NCI-H2227 treated with DMSO at 0.1 percent for 48 hours (cell line): ENCODE data around the gene BATF2.
"Not testable (repeated sequence)": the region's sequence is repeated elsewhere in the genome, so short reads cannot be mapped to it uniquely, and the experiment has no call there.

Experiments
- DNase-seq: peaks from one replicate; lab custom pipeline; 2025; lab: John Stamatoyannopoulos, UW

The BATF2 gene

GRCh38 chr11:65013888-65014725 lies 17.3 kb upstream of the BATF2 start, which contains the start of gene ARL2:
TSS of gene ARL2 (plus strand) at chr11:65014160. CDS start at chr11:65014208, 48 bp downstream.
- peak; percentile 84 for DNase-seq

GRCh38 chr11:65013130-65013887 lies 16.5 kb upstream of the BATF2 start:
- DNase-seq = peak; percentile 84

GRCh38 chr11:65008873-65009272 lies 12.1 kb upstream of the BATF2 start:
- DNase-seq = no peak

GRCh38 chr11:65008016-65008415 lies 11.2 kb upstream of the BATF2 start:
- DNase-seq = no peak

- DNase-seq = not testable (repeated sequence)
These were observed 7.2 kb upstream of the BATF2 start for GRCh38 chr11:65003968-65004367.

DNA sequence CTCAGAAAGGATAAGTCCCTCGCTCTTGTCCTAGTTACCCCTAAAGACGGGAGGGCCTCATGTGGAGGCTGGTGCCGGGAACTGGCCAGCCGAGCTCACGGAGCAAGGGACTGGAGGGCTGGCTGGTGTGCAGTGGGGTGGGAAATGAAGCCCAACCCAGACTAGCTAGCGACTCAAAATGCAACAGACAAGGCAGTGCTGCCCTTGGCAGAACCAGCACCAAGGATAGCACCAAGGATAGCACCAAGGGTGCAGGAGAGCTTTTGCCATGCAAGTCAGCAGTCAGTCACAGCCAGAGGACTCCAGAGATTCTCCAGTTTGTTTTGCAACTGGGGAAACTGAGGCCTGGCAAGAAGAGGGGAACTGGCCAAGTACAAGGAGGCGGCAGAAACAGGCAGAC lies 6.5 kb upstream of the BATF2 start:
- DNase-seq = no peak

GRCh38 chr11:65002706-65003105 lies 5.9 kb upstream of the BATF2 start:
- DNase-seq = no peak

GRCh38 chr11:64999478-64999877 lies 2.7 kb upstream of the BATF2 start:
- DNase-seq = no peak

DNA sequence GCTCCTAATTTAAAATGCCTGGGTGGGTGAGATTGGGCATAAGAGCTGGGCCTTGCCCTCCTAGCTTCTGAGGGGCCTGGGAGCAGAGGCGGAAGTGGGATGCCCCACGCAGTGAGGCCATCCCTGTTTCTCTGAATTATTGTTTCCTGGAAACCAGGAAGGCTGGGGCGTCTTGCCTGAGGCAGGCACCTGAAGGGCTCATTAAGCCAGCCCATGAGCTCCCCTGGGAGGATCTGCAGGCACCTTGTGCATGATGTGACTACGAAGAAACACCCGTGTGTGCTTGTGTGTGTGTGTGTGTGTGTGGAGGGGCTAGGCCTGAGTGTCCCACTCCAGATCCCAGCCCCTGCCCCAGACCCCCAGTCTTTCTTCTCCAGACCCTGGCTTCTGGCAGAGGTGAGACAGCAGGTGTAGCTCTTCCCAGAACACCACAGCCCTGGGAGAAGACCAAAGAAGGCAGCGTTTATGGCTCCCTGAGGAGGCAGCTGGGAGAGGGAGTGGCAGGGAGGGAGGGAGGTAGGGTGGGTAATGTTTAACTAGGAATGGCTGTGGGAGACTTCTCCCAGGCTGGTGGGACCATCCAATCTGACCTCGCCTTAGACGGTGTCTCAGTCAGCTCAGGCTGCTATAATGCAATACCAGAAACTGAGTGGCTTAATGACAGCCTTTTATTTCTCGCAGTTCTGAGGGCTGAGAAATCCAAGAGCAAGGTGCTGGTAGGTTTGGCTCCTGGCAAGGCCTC lies 2.1 kb upstream of the BATF2 start:
- no peak for DNase-seq

- no peak for DNase-seq
These were observed 1.4 kb upstream of the BATF2 start for GRCh38 chr11:64998141-64998540.

GRCh38 chr11:64996327-64996709 lies 453 bp downstream of the BATF2 start:
- no peak for DNase-seq

- no peak for DNase-seq
These were observed 2.5 kb downstream of the BATF2 start for GRCh38 chr11:64994318-64994717.

- no peak for DNase-seq
These were observed 6.4 kb downstream of the BATF2 start for GRCh38 chr11:64990222-64990923.

- DNase-seq = no peak
These were observed 7.4 kb downstream of the BATF2 start for GRCh38 chr11:64989416-64989815.

DNA sequence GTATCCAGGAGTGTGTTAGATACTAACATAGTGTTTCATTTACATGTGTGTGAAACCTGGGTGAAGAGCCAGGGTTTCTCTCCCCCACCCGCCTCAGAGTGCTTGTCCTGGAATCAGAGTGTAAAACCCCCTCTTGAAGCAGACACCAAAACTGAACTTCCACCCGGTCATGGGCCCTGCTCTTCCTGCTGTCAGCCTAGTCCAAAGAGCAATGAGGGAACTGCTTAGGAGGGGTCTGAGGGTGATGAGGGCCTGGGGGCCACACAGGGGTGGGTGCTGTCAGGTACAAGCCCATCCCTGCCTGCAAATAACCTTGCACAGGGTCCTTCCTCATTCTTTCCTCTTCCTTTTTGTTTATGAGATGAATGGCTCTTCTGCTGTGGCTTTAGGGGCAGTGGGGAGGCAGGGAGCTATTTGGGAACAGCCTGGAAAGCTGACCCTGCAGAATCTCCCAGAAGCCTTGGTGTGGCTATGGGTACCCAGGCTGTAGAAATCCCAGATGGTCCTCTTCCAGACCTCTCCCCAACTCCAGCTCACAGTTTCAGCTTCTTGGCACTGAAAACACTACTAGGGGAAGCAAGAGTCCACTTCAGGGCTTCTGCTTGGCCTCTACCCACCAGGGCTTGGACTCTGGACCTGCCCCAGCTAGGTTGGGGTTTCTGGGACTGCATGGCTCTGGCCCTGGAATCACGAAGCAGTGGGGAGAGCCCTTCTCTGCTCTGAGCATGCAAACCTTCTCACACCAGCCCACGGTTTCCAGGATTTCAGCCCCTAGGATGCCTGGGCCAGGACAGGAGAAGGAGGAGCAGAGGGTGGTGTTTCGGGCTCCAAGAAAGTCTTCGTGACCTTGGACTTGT lies 8.5 kb downstream of the BATF2 start:
- no peak for DNase-seq

DNA sequence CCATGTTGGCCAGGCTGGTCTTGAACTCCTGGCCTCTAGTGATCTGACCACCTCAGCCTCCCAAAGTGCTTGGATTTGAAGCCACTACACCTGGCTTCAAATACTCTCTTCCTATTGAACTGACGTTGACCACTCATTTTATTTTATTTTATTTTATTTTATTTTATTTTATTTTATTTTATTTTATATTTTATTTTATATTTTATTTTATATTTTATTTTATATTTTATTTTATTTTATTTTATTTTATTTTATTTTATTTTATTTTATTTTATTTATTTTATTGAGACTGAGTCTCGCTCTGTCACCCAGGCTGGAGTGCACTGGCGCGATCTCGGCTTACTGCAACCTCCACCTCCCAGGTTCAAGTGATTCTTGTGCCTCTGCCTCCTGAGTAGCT lies 13.4 kb downstream of the BATF2 start:
- not testable (repeated sequence) for DNase-seq

DNA sequence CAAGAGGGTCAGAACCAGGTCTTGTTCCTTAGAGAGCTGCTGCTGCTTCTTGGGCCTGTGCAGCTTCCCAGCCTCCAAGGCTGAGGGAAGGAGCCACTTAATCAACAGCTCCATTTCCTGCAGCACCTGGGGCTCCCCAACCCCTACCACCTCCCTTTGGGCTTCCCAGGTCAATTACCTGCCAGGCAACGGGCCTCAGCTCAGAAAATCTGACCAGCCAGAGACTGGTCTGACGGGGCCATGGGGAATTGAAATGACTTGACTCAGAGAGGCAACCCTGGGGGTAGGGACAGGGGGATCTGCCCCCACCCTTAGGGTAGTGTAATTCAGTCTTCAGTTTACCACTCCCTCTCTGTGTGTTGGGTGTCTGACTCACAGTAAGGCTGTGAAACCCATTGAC lies 20.1 kb downstream of the BATF2 start:
- DNase-seq = no peak

DNA sequence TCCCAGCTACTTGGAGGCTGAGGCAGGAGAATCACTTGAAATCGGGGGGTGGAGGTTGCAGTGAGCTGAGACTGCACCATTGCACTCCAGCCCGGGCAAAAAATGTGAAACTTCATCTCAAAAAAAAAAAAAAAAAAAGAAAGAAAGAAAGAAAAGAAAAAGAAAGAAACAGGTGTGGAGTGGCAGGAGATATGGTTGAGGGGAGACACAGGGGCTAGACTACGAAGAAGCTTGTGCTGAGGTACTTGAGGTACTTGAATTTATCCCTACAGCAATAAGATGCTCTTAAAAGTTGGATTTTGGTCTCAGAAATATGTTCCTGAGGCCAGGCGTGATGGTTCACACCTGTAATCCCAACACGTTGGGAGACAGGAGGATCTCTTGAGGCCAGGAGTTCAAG lies 22.6 kb downstream of the BATF2 start:
- no peak for DNase-seq

DNA sequence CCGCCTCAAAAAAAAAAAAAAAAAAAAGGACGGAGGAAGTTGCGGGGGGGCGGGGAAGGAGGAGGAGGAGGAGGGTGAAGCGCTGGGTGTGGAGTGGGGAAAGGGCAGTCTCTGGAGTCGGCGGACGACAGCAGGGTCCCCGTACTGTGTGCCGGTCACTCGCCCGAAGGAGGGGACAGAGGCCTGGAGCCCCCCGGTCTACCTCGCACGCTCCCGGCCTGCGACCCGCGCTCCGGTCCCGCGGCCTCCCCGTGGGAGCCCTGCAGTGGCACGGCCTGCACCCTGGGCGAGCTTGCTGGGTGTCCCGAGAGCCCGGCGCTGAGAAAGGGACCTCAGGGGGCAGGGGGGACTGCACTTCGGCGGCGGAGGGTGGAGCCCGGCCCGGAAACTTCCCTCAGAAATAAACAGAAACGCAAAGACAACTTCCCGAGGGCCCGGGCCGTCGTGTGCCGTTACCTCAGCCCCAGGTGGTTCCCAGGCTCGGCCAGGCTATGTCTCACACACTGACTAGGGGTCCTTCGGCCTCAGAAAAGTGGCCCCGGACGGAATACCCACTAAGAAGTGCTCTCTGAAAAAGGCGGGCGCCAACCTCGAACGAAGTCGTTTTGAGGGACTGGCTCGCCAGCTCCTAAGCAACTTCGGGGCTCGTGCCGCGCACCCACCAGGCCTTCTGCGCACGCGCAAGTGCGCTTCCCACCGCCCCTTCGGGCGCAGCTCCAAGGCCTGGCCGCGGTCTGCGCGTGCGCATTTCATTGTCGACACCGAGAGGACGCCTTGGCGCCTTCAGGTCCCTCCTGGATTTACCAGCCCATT lies 25.1 kb downstream of the BATF2 start, which contains the start of gene MAJIN:
Gene MAJIN, minus strand, starts transcription at position 688 of the 813 bp plus-strand sequence. CDS start 12,703 bp downstream, outside the sequence.
- no peak for DNase-seq

GRCh38 chr11:64970731-64971151 lies 26.0 kb downstream of the BATF2 start:
- no peak for DNase-seq
